Measurements from ENCODE around the gene RABGAP1L.

RABGAP1L gene

GRCh38 chr1:174949645-174950044 lies 790.3 kb downstream of the RABGAP1L start:
- DNase-seq: no peak

- DNase-seq: peak in 1 of 2 experiments; percentile 52
Observed at GRCh38 chr1:174953285-174954072, 794.2 kb downstream of the RABGAP1L start.

GRCh38 chr1:174954073-174954460 lies 794.7 kb downstream of the RABGAP1L start:
- peak; percentile 86 to 95 for DNase-seq

GRCh38 chr1:174954671-174955669 lies 795.6 kb downstream of the RABGAP1L start:
- peak; percentile 68 to 84 for DNase-seq

GRCh38 chr1:174956086-174956485 lies 796.8 kb downstream of the RABGAP1L start:
- DNase-seq: no peak

- DNase-seq: no peak
Observed at GRCh38 chr1:174956976-174957375, 797.7 kb downstream of the RABGAP1L start.

- DNase-seq: no peak
Observed at GRCh38 chr1:174957829-174958228, 798.5 kb downstream of the RABGAP1L start.

GRCh38 chr1:174958396-174958795 lies 799.1 kb downstream of the RABGAP1L start:
- DNase-seq: no peak

GRCh38 chr1:174960362-174960761 lies 801.0 kb downstream of the RABGAP1L start:
- DNase-seq: no peak

- peak in 1 of 2 experiments; percentile 15 for DNase-seq
Observed at GRCh38 chr1:174963529-174964125, 804.3 kb downstream of the RABGAP1L start.

- no peak for DNase-seq
Observed at GRCh38 chr1:174964261-174964971, 805.1 kb downstream of the RABGAP1L start.

GRCh38 chr1:174964972-174965361 lies 805.6 kb downstream of the RABGAP1L start:
- no peak for DNase-seq

- no peak for DNase-seq
Observed at GRCh38 chr1:174965362-174966007, 806.2 kb downstream of the RABGAP1L start.

GRCh38 chr1:174966008-174966572 lies 806.8 kb downstream of the RABGAP1L start:
- no peak for DNase-seq

GRCh38 chr1:174967845-174968705 lies 808.8 kb downstream of the RABGAP1L start:
- DNase-seq: no peak

- DNase-seq: no peak
Observed at GRCh38 chr1:174968750-174969244, 809.5 kb downstream of the RABGAP1L start.

GRCh38 chr1:174969977-174970376 lies 810.7 kb downstream of the RABGAP1L start:
- no peak for DNase-seq

- no peak for DNase-seq
Observed at GRCh38 chr1:174971466-174971865, 812.1 kb downstream of the RABGAP1L start.

GRCh38 chr1:174971902-174972301 lies 812.6 kb downstream of the RABGAP1L start:
- DNase-seq: no peak

- DNase-seq: no peak
Observed at GRCh38 chr1:174974711-174975119, 815.4 kb downstream of the RABGAP1L start.
